ENCODE data around the gene ZDHHC5. TPM values are rescaled to one million over a fixed set of nuclear protein-coding genes. Genes with fewer than 3 reads are reported as not detected.
A peak's percentile ranks its signal among the peaks of the same experiment; 100 is the strongest.
"Not testable (repeated sequence)": the region's sequence is repeated elsewhere in the genome, so short reads cannot be mapped to it uniquely, and the experiment has no call there.

ZDHHC5 gene
- polyA plus RNA-seq, 6 donors from 2014 or later, result 6.1 to 39.2 (median 28.2) TPM

GRCh38 chr11:57658023-57658361 lies 9.9 kb upstream of the ZDHHC5 start:
- H3K4me1 Mint-ChIP-seq, result peaks cover 14 to 42% (median 24%) of the 10 kb centered on the region in 3 donors
- no peaks in the 10 kb centered on the region for H3K27me3 Mint-ChIP-seq
- no peaks in the 10 kb centered on the region for H3K9me3 Mint-ChIP-seq
- peak; percentile 31 to 44 for ATAC-seq (ENCODE audit: low read depth in 2 of 2)
- H3K36me3 Mint-ChIP-seq, result peaks cover 0 to 4% of the 10 kb centered on the region in 2 donors
- peak overlapping the region; percentile 90 to 99 (median 98) for H3K4me3 Mint-ChIP-seq
- no peak for DNase-seq
- H3K27ac Mint-ChIP-seq, result peak overlapping the region; percentile 83 to 98 (median 96)

- Mint-ChIP-seq H3K4me3 (peak overlapping the region in 5 of 8 donors; percentile 3 to 95 (median 41)), H3K27me3 (no peaks in the 10 kb centered on the region), H3K4me1 (peaks cover 18 to 41% (median 20%) of the 10 kb centered on the region in 3 donors), H3K9me3 (no peaks in the 10 kb centered on the region), H3K27ac (no peak overlapping the region), H3K36me3 (peaks cover 0 to 4% of the 10 kb centered on the region in 2 donors)
- DNase-seq (no peak), ATAC-seq (ENCODE audit: low read depth in 2 of 2) (no peak)
Measured at GRCh38 chr11:57659669-57660068, 8.2 kb upstream of the ZDHHC5 start.

- no peak for DNase-seq
- peak overlapping the region in 2 of 8 donors; percentile 47 to 78 for H3K4me3 Mint-ChIP-seq
Measured at GRCh38 chr11:57662893-57663292, 5.0 kb upstream of the ZDHHC5 start.

GRCh38 chr11:57663975-57664374 lies 3.9 kb upstream of the ZDHHC5 start:
- ATAC-seq (ENCODE audit: low read depth in 2 of 2) (no peak), DNase-seq (no peak)
- Mint-ChIP-seq H3K9me3 (no peaks in the 10 kb centered on the region), H3K27me3 (no peaks in the 10 kb centered on the region), H3K27ac (peak overlapping the region in 1 of 6 donors; percentile 73), H3K4me1 (peaks cover 12 to 43% (median 19%) of the 10 kb centered on the region in 3 donors), H3K4me3 (no peak overlapping the region), H3K36me3 (peaks cover 0 to 4% of the 10 kb centered on the region in 2 donors)

More at GRCh38 chr11:57662893-57663292, 5.0 kb upstream of the ZDHHC5 start:
- peaks cover 16 to 45% (median 19%) of the 10 kb centered on the region in 3 donors for H3K4me1 Mint-ChIP-seq
- peaks cover 0 to 4% of the 10 kb centered on the region in 2 donors for H3K36me3 Mint-ChIP-seq
- no peaks in the 10 kb centered on the region for H3K9me3 Mint-ChIP-seq
- ATAC-seq (ENCODE audit: low read depth in 2 of 2), result no peak
- H3K27ac Mint-ChIP-seq, result peak overlapping the region in 2 of 6 donors; percentile 44 to 69
- no peaks in the 10 kb centered on the region for H3K27me3 Mint-ChIP-seq

GRCh38 chr11:57667117-57667735 lies 688 bp upstream of the ZDHHC5 start:
- Mint-ChIP-seq H3K4me1 (peaks cover 28 to 55% (median 37%) of the 10 kb centered on the region in 3 donors), H3K27me3 (no peaks in the 10 kb centered on the region), H3K9me3 (no peaks in the 10 kb centered on the region), H3K4me3 (peak overlapping the region; percentile 91 to 99 (median 96)), H3K27ac (peak overlapping the region; percentile 98 to 100 (median 99)), H3K36me3 (no peaks in the 10 kb centered on the region)
- DNase-seq (peak; percentile 96), ATAC-seq (ENCODE audit: low read depth in 2 of 2) (peak; percentile 60 to 64)

GRCh38 chr11:57668434-57668782 lies 494 bp downstream of the ZDHHC5 start:
- peak overlapping the region; percentile 98 to 100 (median 99) for H3K27ac Mint-ChIP-seq
- ATAC-seq (ENCODE audit: low read depth in 2 of 2) (peak; percentile 3), DNase-seq (no peak)
- H3K4me3 Mint-ChIP-seq, result peak overlapping the region; percentile 91 to 99 (median 96)
- H3K9me3 Mint-ChIP-seq, result no peaks in the 10 kb centered on the region
- H3K27me3 Mint-ChIP-seq, result no peaks in the 10 kb centered on the region
- peaks cover 0 to 9% of the 10 kb centered on the region in 2 donors for H3K36me3 Mint-ChIP-seq
- peaks cover 37 to 56% (median 48%) of the 10 kb centered on the region in 3 donors for H3K4me1 Mint-ChIP-seq

GRCh38 chr11:57674251-57674650 lies 6.3 kb downstream of the ZDHHC5 start:
- ATAC-seq (ENCODE audit: low read depth in 2 of 2) (no peak), DNase-seq (no peak)
- Mint-ChIP-seq H3K36me3 (peaks cover 5 to 9% of the 10 kb centered on the region in 2 donors), H3K27me3 (no peaks in the 10 kb centered on the region), H3K9me3 (no peaks in the 10 kb centered on the region), H3K4me1 (peaks cover 40 to 54% (median 52%) of the 10 kb centered on the region in 3 donors), H3K4me3 (peak overlapping the region in 1 of 8 donors; percentile 12), H3K27ac (peak overlapping the region in 2 of 6 donors; percentile 2 to 16)

GRCh38 chr11:57675176-57675941 lies 7.4 kb downstream of the ZDHHC5 start:
- H3K27me3 Mint-ChIP-seq, result no peaks in the 10 kb centered on the region
- peaks cover 5 to 9% of the 10 kb centered on the region in 2 donors for H3K36me3 Mint-ChIP-seq
- peak overlapping the region in 1 of 8 donors; percentile 30 for H3K4me3 Mint-ChIP-seq
- peaks cover 33 to 48% (median 46%) of the 10 kb centered on the region in 3 donors for H3K4me1 Mint-ChIP-seq
- no peaks in the 10 kb centered on the region for H3K9me3 Mint-ChIP-seq
- ATAC-seq (ENCODE audit: low read depth in 2 of 2), result no peak
- H3K27ac Mint-ChIP-seq, result peak overlapping the region in 3 of 6 donors; percentile 3 to 73 (median 53)
- no peak for DNase-seq

- H3K4me1 Mint-ChIP-seq, result peaks cover 35 to 48% (median 37%) of the 10 kb centered on the region in 3 donors
- no peak overlapping the region for H3K27ac Mint-ChIP-seq
- no peaks in the 10 kb centered on the region for H3K27me3 Mint-ChIP-seq
- H3K4me3 Mint-ChIP-seq, result no peak overlapping the region
- DNase-seq (no peak), ATAC-seq (ENCODE audit: low read depth in 2 of 2) (no peak)
- peaks cover 19 to 24% of the 10 kb centered on the region in 2 donors for H3K36me3 Mint-ChIP-seq
- no peaks in the 10 kb centered on the region for H3K9me3 Mint-ChIP-seq
Measured at GRCh38 chr11:57679396-57679795, 11.5 kb downstream of the ZDHHC5 start.

- Mint-ChIP-seq H3K27me3 (no peaks in the 10 kb centered on the region), H3K4me3 (no peak overlapping the region), H3K36me3 (peaks cover 22 to 23% of the 10 kb centered on the region in 2 donors), H3K4me1 (peaks cover 30 to 41% (median 32%) of the 10 kb centered on the region in 3 donors), H3K9me3 (no peaks in the 10 kb centered on the region), H3K27ac (peak overlapping the region in 1 of 6 donors; percentile 16)
- ATAC-seq (ENCODE audit: low read depth in 2 of 2), result no peak
- no peak for DNase-seq
Measured at GRCh38 chr11:57680552-57680874, 12.6 kb downstream of the ZDHHC5 start.

- peaks cover 19 to 23% of the 10 kb centered on the region in 2 donors for H3K36me3 Mint-ChIP-seq
- H3K27ac Mint-ChIP-seq, result peak overlapping the region in 2 of 6 donors; percentile 16 to 38
- ATAC-seq (ENCODE audit: low read depth in 2 of 2), result no peak
- H3K4me3 Mint-ChIP-seq, result no peak overlapping the region
- no peaks in the 10 kb centered on the region for H3K9me3 Mint-ChIP-seq
- H3K4me1 Mint-ChIP-seq, result peaks cover 25 to 34% (median 26%) of the 10 kb centered on the region in 3 donors
- no peaks in the 10 kb centered on the region for H3K27me3 Mint-ChIP-seq
- DNase-seq, result no peak
Measured at GRCh38 chr11:57681168-57681567, 13.3 kb downstream of the ZDHHC5 start.

GRCh38 chr11:57690474-57690873 lies 22.6 kb downstream of the ZDHHC5 start:
- not testable (repeated sequence) for DNase-seq; ATAC-seq (ENCODE audit: low read depth in 2 of 2); H3K4me3 Mint-ChIP-seq; H3K4me1 Mint-ChIP-seq; H3K27me3 Mint-ChIP-seq; H3K9me3 Mint-ChIP-seq
- Mint-ChIP-seq H3K36me3 (peaks cover 23 to 34% of the 10 kb centered on the region in 2 donors), H3K27ac (peak overlapping the region in 1 of 6 donors; percentile 34)

- DNase-seq, result no peak
- Mint-ChIP-seq H3K36me3 (peaks cover 18 to 24% of the 10 kb centered on the region in 2 donors), H3K4me1 (no peaks in the 10 kb centered on the region)
Measured at GRCh38 chr11:57698843-57699365, 31.0 kb downstream of the ZDHHC5 start.

More at GRCh38 chr11:57698843-57699365, 31.0 kb downstream of the ZDHHC5 start:
- H3K4me3 Mint-ChIP-seq, result no peak overlapping the region
- peak overlapping the region in 1 of 6 donors; percentile 50 for H3K27ac Mint-ChIP-seq
- H3K9me3 Mint-ChIP-seq, result no peaks in the 10 kb centered on the region
- no peaks in the 10 kb centered on the region for H3K27me3 Mint-ChIP-seq
- no peak for ATAC-seq (ENCODE audit: low read depth in 2 of 2)
